Measurements from ENCODE around the gene GABARAP.

The GABARAP gene

DNA sequence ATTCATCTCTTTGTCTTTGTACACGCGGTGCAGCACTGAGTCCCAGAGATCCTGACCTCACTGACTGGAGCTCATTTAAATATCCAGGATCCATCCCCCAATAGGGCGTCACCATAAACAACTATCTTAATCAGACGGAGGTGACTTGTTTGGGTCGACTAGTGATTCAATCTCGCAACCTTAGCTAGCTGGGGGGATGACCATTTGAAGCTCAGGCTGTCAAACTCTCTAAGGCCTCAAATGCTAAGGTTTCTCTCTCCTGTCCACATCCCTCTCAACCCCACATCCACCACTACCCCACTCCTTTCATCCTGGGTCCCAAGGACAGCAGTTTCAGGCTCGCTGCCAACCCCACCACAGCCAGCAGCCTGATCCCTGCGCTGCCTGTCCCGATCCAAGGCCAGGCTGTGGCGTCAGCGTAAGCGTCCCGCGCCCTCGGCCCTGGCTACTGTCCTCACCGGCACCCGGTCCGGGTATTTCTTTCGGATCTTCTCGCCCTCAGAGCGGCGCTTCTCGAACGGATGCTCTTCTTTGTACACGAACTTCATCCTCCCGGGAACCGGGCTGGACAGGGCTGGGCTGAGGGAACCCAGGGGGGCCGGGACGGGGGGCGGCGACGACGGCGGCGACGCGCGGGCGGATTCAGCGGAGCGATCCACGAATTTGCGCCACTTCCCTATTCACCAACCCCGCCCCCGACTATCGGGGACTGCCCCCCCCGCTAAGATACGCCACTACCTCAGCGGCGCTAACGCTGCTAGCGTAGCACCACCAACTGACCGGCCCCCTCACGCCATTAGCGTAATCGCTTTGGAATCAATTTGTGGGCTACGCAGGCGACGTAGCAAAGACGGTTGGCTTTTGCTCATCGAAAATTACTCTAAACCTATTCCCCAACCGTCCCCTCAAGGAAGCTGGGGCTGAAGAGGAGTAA lies at the start of gene GABARAP:
TSS of gene GABARAP (minus strand) at position 667 of the 934 bp plus-strand sequence. CDS start at position 548, 119 bp downstream.
- DNase-seq (ENCODE audit: low read depth in 2 of 2): peak; percentile 89 to 95

GRCh38 chr17:7290685-7291084 lies 48.4 kb upstream of the GABARAP start:
- DNase-seq (ENCODE audit: low read depth in 2 of 2): no peak

DNA sequence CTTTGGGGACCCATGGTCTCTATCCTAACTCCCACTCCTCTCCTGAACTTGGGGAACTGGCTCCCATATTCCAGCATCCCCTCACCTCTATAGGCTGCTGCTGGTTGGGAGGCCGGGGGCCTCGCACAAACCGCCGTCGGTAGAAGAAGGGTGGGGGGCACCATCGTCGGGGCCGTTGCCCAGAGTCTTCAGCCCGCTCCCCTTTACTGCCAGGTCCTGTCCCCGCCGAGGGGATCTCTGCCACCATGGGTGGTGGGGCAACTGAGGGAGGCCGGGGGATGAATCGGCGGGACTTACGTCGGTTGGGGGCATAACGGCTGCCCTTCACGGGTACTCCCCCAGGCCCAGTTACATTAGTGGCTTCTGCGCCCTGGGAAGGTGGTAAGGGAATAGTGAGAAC lies 47.9 kb upstream of the GABARAP start:
- no peak for DNase-seq (ENCODE audit: low read depth in 2 of 2)

DNA sequence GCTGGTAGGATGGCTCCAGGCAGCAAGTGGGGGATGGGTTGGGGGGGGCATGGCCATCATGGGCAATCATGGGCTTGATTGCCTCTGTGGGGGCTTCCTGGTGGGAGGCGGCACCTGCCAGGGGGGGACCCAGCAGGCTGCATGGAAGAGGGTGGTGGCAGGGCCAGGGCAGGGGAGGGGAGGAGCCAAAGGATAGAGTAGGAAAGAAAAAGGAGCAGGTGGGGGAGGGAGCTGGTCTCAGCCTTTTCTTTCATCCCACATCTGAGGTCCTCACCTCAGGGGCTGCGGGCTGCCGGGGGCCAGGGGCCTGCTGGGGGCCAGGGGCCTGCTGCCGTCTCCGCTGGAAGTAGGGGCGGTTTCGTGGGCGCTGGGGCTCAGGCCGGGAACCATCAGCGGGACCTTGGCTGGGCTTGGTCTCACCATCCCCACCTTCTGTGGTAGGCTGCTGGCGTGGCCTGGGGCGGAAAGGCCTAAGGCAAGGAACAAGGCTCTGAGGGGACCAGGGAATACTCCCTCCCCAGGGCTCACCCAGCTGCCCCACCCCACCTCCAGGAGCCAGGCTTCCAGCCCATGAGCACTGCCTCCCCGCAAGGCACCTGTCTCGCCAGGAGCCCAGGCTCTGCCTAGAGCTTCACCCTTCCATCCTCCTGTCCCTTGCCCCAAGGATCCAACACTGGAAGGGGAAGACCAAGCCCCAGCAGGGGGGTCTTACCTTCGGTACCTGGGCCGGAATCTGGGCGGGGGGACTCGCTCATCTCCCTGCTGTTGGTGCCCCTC lies 47.2 kb upstream of the GABARAP start:
- DNase-seq (ENCODE audit: low read depth in 2 of 2): no peak

DNA sequence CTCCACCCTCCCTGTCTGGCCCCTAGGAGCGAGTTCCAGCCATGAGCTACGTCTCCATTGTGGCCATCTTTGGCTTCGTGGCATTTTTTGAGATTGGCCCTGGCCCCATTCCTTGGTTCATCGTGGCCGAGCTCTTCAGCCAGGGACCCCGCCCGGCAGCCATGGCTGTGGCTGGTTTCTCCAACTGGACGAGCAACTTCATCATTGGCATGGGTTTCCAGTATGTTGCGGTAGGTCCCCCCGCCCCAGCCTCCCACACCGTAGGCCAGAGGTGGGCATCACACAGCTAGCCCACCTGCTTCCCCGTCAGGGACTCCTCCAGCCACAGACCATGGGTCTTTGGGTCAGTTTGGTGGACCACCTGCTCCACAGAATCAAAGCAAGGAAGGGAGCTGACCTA lies 43.4 kb upstream of the GABARAP start:
- no peak for DNase-seq (ENCODE audit: low read depth in 2 of 2)

- DNase-seq (ENCODE audit: low read depth in 2 of 2): no peak
Observed at GRCh38 chr17:7284911-7285310, 42.7 kb upstream of the GABARAP start.

DNA sequence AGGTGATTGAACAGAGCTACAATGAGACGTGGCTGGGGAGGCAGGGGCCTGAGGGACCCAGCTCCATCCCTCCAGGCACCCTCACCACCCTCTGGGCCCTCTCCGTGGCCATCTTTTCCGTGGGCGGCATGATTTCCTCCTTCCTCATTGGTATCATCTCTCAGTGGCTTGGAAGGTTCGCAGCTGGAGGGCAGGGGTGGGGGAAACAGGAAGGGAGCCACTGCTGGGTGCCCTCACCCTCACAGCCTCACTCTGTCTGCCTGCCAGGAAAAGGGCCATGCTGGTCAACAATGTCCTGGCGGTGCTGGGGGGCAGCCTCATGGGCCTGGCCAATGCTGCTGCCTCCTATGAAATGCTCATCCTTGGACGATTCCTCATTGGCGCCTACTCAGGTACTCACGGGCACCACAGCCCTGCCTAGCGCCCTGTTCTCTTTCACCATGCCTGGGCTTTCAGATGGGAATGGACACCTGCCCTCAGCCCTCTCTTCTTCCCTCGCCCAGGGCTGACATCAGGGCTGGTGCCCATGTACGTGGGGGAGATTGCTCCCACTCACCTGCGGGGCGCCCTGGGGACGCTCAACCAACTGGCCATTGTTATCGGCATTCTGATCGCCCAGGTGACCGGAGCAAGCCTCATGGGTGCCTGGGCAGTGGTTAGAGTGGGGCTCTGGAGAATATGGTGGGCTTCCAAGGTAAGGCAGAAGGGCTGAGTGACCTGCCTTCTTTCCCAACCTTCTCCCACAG lies 41.4 kb upstream of the GABARAP start:
- DNase-seq (ENCODE audit: low read depth in 2 of 2): no peak

- DNase-seq (ENCODE audit: low read depth in 2 of 2): no peak
Observed at GRCh38 chr17:7282752-7283321, 40.6 kb upstream of the GABARAP start.

GRCh38 chr17:7281953-7282751 lies 39.9 kb upstream of the GABARAP start:
- no peak for DNase-seq (ENCODE audit: low read depth in 2 of 2)

GRCh38 chr17:7281074-7281952 lies 39.1 kb upstream of the GABARAP start, which contains the start of gene SLC2A4:
SLC2A4 (plus strand) TSS chr17:7281718; CDS start chr17:7281935, 217 bp downstream.
- peak; percentile 89 to 90 for DNase-seq (ENCODE audit: low read depth in 2 of 2)

DNA sequence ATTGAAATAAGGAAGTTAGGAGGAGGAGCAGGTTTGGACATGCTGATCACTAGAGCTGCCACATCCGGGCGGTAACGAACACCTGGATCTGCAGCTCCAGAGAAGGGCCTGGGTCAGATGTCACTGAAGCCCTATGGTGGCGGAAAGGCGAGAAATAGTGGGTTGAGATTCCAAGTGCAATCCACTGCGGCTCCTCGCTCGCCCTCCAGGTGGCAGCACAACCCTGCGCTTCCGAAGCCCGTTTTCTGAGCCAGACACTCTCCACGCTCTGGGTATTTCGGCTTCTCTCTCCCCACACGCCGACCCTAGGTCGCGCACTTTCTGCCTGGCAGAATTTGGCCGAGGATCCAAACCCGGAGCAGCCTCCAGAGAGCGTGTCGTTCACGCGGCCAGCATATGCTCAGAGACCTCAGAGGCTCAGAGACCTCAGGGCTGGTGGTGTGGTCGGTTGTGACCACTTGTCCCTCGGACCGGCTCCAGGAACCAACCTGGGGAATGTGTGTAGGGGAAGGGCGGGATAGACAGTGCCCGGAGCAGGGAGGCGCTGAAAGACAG lies 38.3 kb upstream of the GABARAP start:
- peak; percentile 79 to 80 for DNase-seq (ENCODE audit: low read depth in 2 of 2)

DNA sequence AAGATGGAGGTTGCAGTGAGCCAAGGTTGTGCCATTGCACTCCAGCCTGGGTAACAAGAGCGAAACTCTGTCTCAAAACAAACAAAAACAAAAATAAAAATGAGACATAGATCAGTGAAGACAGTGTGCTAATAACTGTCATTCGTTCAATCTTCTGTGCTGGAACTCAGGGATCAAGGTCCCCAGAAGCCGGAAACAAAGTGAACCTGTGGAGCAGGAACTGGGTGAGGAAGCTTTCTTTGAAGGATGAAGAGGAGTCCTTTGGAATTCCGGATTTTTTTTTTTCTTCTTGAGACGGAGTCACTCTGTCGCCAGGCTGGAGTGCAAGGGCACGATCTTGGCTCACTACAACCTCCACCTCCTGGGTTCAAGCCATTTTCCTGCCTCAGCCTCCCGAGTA lies 37.2 kb upstream of the GABARAP start:
- DNase-seq (ENCODE audit: low read depth in 2 of 2): no peak

GRCh38 chr17:7266784-7267183 lies 24.5 kb upstream of the GABARAP start:
- DNase-seq (ENCODE audit: low read depth in 2 of 2): no peak

DNA sequence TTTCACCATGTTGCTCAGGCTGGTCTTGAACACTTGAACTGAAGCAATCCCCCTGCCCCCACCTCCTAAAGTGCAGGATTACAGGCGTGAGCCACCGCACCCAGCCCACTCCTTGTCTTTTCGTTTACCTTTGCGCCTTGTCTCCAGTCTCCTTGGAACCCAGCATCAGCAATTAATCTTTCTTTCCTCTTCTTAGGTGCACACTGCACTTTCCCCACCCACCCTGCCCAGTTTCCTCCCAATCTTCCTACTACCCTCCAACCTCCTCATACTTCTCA lies 21.5 kb upstream of the GABARAP start:
- DNase-seq (ENCODE audit: low read depth in 2 of 2): no peak

GRCh38 chr17:7262935-7263800 lies 20.9 kb upstream of the GABARAP start:
- DNase-seq (ENCODE audit: low read depth in 2 of 2): no peak

DNA sequence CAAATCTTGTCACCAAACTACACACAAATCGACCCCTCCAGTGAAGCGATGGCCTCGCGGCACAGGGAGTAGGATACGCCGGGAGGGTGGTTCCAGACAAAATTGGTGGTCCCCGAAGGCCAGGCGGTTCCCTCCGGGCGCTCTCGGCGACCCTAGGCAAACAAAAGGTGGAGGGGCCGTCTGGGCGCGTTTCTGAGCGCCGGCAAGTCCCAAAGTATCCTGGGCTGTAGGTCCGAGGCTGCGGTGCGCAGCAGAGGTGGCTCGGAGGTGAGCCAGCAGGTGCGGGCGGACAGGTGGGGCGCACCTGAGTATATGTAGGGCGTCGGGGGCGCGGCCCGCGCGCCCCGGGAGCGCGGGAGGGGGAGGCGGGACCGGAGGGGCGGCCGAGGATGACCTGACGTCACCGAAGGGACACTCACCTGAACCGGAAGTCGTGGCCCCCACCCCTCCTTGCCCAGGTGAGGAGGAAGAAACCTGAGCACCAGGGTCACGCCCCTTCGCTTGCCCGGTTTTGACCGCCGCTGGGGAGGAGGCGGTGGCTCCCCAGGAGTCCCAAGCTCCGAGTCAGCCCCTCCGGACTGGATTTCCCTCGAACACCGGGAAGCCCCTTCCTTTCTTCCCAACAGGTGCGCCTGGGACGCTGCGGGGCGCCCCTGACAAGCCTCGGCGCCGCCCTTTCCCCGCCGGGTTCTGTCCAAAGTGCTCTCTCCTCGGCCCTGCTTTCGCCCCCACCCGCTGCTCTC lies 20.1 kb upstream of the GABARAP start, which contains the start of gene CLDN7:
TSS of gene CLDN7 (minus strand) at position 287 of the 743 bp plus-strand sequence. CDS start 435 bp downstream, outside the sequence.
- no peak for DNase-seq (ENCODE audit: low read depth in 2 of 2)

- DNase-seq (ENCODE audit: low read depth in 2 of 2): no peak
Observed at GRCh38 chr17:7261379-7262191, 19.3 kb upstream of the GABARAP start.

All from stimulated activated CD4-positive, alpha-beta T cell treated with anti-CD3 and anti-CD28 coated beads, Interleukin-4, amount 100 ng/mL, for 48 hours (primary cell).